Measurements from ENCODE around the gene GLDC. TPM values are rescaled to one million over a fixed set of nuclear protein-coding genes. Genes with fewer than 3 reads are reported as not detected.
"Not testable (repeated sequence)": the region's sequence is repeated elsewhere in the genome, so short reads cannot be mapped to it uniquely, and the experiment has no call there.

Gene GLDC
- total and polyA plus RNA-seq, 9 donors = 0.07 to 4.3 (median 0.72) TPM; not detected in 2

- no peaks in the 10 kb centered on the region for H3K36me3 ChIP-seq
- WGBS, 3 donors = 62 to 70% (median 69%) methylated on average over 4 of the region's 4 CpGs
- no peaks in the 10 kb centered on the region for H3K27me3 ChIP-seq
- DNase-seq = no peak
- intact Hi-C loops (cut with DNase I) = no loop called here
- no peaks in the 10 kb centered on the region for H3K4me1 ChIP-seq (ENCODE audit: insufficient read depth)
- H3K9me3 ChIP-seq = no peaks in the 10 kb centered on the region
- no peak overlapping the region for H3K27ac ChIP-seq
- H3K4me3 ChIP-seq = no peak overlapping the region
- TF ChIP-seq POLR2A (IDR thresholded peaks at IDR 0.05) (no peak), CTCF (IDR thresholded peaks at IDR 0.05) (no peak), EP300 (IDR thresholded peaks at IDR 0.05) (no peak)
Measured at GRCh38 chr9:6631207-6631512, 14.4 kb downstream of the GLDC start.

GRCh38 chr9:6630502-6631206, 14.9 kb downstream of the GLDC start:
- H3K4me3 ChIP-seq = no peak overlapping the region
- intact Hi-C loops (cut with DNase I) = no loop called here
- no peaks in the 10 kb centered on the region for H3K9me3 ChIP-seq
- no peak overlapping the region for H3K27ac ChIP-seq
- WGBS, 3 donors = 79 to 90% (median 87%) methylated on average over 11 of the region's 11 CpGs
- H3K36me3 ChIP-seq = no peaks in the 10 kb centered on the region
- no peak for DNase-seq
- H3K27me3 ChIP-seq = no peaks in the 10 kb centered on the region
- TF ChIP-seq POLR2A (IDR thresholded peaks at IDR 0.05) (no peak), EP300 (IDR thresholded peaks at IDR 0.05) (no peak), CTCF (IDR thresholded peaks at IDR 0.05) (no peak)
- H3K4me1 ChIP-seq (ENCODE audit: insufficient read depth) = no peaks in the 10 kb centered on the region

GRCh38 chr9:6628704-6629103, 16.8 kb downstream of the GLDC start:
- intact Hi-C loops (cut with DNase I) = no loop called here
- H3K27me3 ChIP-seq = no peaks in the 10 kb centered on the region
- DNase-seq = no peak
- WGBS, 3 donors = 78 to 80% (median 80%) methylated on average over 2 of the region's 2 CpGs
- TF ChIP-seq EP300 (IDR thresholded peaks at IDR 0.05) (no peak), CTCF (IDR thresholded peaks at IDR 0.05) (no peak), POLR2A (IDR thresholded peaks at IDR 0.05) (no peak)
- H3K27ac ChIP-seq = no peak overlapping the region
- H3K4me1 ChIP-seq (ENCODE audit: insufficient read depth) = no peaks in the 10 kb centered on the region
- H3K9me3 ChIP-seq = no peaks in the 10 kb centered on the region
- no peaks in the 10 kb centered on the region for H3K36me3 ChIP-seq
- no peak overlapping the region for H3K4me3 ChIP-seq

GRCh38 chr9:6625363-6625762, 20.2 kb downstream of the GLDC start:
- H3K27ac ChIP-seq = no peak overlapping the region
- no peaks in the 10 kb centered on the region for H3K36me3 ChIP-seq
- no peaks in the 10 kb centered on the region for H3K9me3 ChIP-seq
- no peaks in the 10 kb centered on the region for H3K27me3 ChIP-seq
- intact Hi-C loops (cut with DNase I) = no loop called here
- H3K4me1 ChIP-seq (ENCODE audit: insufficient read depth) = no peaks in the 10 kb centered on the region
- DNase-seq = no peak
- H3K4me3 ChIP-seq = no peak overlapping the region
- no peak for TF ChIP-seq CTCF (IDR thresholded peaks at IDR 0.05)
- no peak for TF ChIP-seq EP300 (IDR thresholded peaks at IDR 0.05)
- no peak for TF ChIP-seq POLR2A (IDR thresholded peaks at IDR 0.05)
- WGBS, 3 donors = 48 to 73% (median 71%) methylated on average over 2 of the region's 2 CpGs

- H3K9me3 ChIP-seq; DNase-seq; H3K27me3 ChIP-seq; H3K36me3 ChIP-seq; H3K4me1 ChIP-seq (ENCODE audit: insufficient read depth); H3K4me3 ChIP-seq; H3K27ac ChIP-seq; intact Hi-C loops (cut with DNase I): not testable (repeated sequence)
- WGBS, 3 donors = 84 to 98% (median 90%) methylated on average over 7 to 20 of the region's 29 CpGs
Measured at GRCh38 chr9:6622784-6623183, 22.7 kb downstream of the GLDC start.

Data from ovary (tissue), 9 donors.